ENCODE measurements around the gene SPRR4.

- no peak for TF ChIP-seq CTCF (conservative IDR thresholded peaks at IDR 0.05 in 1 of 2, IDR thresholded peaks at IDR 0.05 in 1 of 2; ENCODE audit: extremely low read depth in 1 of 2, insufficient read depth in 1 of 2, low read depth in 1 of 2, low read length in 2 of 2)
- no peak for TF ChIP-seq EZH2 (IDR thresholded peaks at IDR 0.05; ENCODE audit: borderline replicate concordance, low read length)
Observed at GRCh38 chr1:152928671-152929070, 41.8 kb upstream of the SPRR4 start.
